Activated CD8-positive, alpha-beta memory T cell treated with anti-CD3 and anti-CD28 coated beads for 24 hours (primary cell): ENCODE results near the gene EPRS1.
"Not testable (repeated sequence)": the region's sequence is repeated elsewhere in the genome, so short reads cannot be mapped to it uniquely, and the experiment has no call there.

Experiments
- DNase-seq: peaks from one replicate; pipeline ENCODE4 v3.0.0-alpha.2; 2020

EPRS1 gene

DNA sequence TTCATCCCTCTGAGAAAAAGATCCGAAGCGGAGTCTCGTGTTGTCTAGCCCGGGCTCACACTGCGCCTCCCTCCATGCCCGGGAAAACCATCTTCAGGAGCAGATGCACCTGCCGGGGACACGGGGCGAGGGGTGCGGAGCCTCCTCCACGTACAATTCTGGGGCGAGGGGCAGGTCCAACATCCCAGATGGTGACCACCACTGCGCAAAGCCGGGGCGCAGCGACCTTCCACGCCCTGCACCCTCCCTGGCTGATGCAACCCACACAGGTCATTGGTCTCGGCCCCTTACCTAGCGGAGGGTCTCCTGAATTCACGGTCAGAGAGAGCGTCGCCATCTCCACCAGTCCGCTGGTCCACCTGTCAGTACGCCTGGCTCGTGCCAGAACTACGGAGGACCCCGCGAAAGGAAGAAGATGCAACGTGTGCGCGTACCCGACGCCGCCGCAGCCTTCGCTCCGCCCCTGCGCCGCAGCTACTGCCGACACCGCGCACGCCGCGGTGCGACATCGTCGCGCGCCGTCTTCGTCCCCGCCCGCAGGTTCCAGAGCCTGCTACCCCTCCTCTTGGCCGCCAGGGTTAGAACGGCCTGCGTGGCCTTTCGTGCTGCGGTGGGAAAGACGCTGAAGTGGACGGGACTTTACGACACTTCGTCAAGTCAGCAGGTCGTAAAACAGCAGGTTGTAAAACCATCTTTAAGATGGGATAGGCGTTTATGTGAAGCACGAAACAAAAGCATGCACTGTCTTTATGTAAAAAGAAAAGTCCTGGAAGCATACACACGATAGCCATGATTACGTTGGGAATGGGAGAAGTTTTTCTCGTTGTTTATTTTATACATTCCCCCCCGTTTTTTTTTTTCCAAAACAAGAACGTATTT lies at the start of gene EPRS1:
Gene EPRS1, minus strand, starts transcription at position 454 of the 879 bp plus-strand sequence. Its CDS starts 117 bp downstream, at position 337.
- peak; percentile 93 for DNase-seq

DNA sequence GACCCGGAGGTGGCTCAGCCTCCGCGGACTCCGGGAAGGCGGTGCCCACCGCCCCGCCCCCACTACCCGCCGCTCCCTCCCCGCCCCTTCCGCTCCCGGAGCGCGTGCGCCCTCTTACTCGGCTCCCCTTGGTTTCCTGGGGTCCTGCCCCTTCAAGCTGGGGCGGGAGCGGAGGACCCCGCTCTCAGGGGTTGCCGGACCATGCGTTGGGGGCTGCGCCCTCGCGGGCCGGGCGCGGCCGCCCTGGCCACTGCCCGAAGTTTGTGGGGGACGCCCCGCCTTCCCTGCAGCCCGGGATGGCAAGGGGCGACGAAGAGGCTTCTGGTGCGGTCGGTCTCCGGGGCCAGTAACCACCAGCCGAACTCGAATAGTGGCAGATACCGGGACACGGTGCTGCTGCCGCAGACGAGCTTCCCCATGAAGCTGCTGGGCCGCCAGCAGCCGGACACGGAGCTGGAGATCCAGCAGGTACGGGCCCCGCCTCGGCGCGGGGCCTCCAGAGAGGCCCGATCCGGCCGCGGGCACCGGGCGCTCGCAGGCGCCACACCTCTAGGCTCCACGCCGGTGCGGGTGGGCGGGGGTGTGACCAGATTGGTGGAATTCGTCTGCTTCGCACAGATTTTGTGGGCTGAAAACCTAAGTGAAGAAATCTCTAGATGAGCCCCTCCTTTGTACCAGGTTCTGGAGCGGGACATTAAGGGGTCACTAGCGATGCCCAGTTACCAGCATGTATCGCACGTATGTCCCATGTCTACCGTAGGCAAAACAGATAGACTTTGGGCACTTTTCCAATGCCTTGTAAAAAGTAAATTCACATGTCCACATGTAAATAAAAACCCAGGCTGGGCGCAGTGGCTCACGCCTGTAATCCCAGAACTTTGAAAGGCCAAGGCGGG lies 48.0 kb upstream of the EPRS1 start, which contains the start of gene IARS2:
Gene IARS2, plus strand, starts transcription at position 117 of the 896 bp plus-strand sequence. Its CDS starts 85 bp downstream, at position 202.
- peak; percentile 94 for DNase-seq

DNA sequence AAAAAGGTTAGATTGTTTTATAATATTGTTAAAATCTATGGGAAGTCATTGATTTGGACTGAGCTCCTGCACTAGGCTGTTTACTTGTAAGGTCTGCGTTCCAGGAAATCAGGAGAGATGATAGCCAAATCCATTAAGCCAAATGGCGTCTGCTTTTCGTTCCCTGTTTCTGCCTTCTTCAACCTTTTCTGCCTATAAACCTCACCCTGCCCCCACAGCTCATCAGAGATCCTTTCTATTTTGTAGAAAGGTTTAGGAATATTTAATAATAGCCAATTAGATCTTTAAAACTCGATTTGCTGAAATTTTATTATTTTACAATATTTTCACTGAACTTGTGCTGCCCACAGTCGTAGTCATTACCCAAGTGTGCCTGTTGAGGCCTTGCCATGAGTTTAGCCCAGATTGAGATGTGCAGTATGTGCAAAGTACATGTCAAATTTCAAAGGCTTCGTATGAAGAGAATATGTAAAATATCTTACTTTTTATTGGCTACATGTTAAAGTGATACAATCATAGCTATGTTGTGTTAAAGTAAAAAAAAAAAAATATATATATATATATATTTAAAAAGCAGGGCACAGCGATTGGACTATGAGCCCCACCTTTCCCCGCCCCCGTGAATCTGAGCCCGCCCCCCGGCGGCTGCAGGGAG lies 47.2 kb upstream of the EPRS1 start:
- DNase-seq, result no peak

DNA sequence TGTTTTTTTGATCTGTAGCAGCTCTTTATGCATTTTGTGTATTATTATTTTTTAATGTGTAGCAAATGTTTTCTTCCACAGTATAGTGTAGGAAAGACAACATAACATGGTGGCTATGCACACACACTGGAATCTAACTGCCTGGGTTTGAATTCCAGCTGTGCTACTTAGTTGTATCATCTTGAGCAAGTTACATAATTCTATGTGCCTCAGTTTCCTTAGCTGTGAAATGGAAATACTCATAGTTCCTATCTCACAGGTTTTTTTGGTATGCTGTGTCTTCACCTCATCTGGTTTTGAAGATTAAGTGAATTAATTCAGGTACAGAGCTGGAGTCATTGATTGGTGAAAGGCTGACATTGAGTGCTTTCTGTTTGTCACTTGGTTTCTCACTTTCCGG lies 46.4 kb upstream of the EPRS1 start:
- no peak for DNase-seq

DNA sequence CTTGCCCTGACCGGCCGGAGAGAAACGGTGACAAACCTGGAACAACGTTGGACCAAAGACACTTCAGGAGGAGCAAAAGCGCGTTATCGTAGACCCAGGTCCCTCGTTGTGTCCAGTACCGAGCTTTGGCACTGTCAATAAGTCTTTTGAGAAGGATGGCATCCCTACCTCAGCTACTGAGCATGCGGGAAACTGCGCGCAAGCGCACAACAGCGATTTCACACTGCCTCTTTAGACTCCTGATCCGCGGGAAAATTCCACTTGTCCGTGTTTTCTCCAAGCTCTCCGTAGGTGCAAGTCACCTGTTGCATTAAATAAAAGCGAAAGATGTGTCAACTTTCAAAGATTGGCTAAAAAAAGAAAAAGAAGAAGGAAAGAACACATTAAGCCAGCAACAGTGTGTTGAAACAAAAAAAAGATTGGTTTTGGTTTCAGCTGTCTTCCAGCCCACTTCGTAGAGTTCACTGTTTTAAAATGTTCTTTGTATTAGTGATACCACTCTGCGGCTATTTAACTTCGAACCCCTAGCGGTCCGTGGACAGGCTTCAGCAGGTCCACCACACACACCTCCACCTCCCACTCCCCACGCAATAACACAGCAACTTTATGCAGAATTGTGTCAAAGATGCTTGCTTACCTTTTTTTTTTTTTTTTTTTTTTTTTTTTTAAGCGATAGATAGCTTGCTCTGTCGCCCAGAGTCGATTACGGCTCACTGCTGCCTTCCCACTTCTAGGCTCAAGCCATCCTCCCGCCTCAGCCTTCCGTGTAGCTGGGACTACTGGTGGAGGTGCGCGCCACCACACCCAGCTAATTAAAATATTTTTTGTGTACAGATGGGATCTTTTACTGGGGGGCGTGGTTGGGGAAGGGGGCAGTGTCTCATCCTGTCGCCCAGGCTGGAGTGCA lies 43.6 kb upstream of the EPRS1 start, which contains the start of gene BPNT1:
Gene BPNT1, minus strand, starts transcription at position 139 of the 907 bp plus-strand sequence. CDS start 9,942 bp downstream, outside the sequence.
- DNase-seq, result peak; percentile 99

DNA sequence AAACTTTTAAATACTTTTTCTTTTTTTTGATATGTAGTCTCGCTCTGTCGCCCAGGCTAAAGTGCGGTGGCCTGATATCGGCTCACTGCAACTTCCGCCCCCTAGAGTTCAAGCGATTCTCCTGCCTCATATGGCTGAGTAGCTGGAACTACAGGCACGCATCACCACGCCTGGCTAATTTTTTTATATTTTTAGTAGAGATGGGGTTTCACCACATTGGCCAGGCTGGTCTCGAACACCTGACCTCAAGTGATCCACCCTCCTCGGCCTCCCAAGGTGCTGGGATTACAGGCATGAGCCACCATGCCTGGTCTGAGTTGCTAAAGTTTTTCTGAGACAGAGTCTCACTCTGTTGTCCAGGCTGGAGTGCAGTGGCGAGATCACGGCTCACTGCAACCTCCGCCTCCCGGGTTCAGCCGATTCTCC lies 40.0 kb upstream of the EPRS1 start:
- DNase-seq, result not testable (repeated sequence)

DNA sequence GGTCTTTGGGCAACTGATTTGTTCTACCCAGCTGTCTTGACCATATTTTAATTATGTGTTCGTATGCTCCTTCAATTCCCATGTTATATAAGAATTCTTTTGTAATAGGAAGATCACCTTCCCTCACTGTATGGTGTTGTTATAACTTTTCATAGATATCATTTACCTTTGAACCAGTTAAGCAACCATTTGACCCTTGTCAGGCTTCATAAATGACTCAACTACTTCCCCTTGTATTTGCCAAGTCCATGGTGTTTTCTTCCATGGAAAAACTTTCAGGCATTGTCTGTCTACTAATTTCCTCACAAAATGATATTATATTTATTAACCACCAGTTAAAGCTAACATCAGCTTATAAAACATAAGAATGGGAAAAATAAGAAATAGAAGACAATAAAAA lies 38.2 kb upstream of the EPRS1 start:
- DNase-seq, result no peak

DNA sequence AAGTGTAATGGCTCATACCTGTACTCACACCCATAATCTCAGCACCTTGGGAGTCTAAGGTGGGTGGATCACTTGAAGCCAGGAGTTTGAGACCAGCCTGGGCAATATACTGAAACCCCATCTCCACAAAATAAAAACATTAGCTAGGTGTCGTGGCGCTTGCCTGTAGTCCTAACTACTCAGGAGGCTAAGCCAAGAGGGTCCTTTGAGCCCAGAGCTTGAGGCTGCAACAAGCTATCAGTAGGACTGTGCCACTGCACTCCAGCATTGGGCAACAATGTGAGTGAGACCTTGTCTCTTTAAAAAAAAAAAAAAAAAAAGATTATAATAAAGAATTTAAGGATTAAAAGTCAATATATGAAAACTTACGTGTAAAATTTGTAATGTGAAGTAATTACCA lies 31.6 kb upstream of the EPRS1 start:
- no peak for DNase-seq

DNA sequence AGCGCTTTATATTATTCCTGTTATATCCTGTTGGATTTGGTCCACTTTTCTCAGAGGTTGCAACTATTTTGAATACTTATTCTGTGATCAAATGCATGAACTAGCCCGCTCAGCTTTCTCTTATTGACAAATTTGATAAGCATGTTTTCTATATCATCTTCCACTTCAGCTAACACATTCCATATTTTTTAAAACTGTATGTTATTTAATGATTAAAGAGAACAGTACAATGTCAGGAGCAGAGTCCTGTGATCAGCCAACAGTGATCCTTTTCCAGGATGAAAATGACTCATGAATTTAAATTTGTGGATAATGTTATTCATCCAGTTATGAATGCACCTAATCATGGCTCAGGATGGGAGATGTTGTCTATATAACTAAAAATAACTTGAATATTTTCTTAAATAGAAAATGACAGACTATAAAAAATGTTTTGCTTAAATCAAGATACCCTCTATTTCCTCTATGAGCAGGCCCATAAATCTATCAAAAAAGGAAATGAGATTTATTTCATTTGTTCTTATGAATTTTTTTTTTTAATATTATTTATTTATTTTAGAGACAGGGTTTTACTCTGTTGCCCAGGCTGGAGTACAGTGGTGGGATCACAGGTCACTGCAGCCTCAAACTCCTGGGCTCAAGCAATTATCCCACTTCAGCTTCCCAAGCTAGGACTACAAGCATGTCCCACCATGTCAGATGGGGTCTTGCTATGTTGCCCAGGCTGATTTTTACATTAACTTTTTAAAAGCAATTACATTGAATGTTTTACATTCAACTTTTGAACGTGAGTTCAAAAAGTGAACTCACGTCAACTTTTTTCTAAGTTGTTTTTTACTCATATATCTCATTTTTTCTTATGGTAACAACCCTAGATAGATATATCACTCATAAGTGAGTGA lies 30.8 kb upstream of the EPRS1 start:
- DNase-seq, result no peak

DNA sequence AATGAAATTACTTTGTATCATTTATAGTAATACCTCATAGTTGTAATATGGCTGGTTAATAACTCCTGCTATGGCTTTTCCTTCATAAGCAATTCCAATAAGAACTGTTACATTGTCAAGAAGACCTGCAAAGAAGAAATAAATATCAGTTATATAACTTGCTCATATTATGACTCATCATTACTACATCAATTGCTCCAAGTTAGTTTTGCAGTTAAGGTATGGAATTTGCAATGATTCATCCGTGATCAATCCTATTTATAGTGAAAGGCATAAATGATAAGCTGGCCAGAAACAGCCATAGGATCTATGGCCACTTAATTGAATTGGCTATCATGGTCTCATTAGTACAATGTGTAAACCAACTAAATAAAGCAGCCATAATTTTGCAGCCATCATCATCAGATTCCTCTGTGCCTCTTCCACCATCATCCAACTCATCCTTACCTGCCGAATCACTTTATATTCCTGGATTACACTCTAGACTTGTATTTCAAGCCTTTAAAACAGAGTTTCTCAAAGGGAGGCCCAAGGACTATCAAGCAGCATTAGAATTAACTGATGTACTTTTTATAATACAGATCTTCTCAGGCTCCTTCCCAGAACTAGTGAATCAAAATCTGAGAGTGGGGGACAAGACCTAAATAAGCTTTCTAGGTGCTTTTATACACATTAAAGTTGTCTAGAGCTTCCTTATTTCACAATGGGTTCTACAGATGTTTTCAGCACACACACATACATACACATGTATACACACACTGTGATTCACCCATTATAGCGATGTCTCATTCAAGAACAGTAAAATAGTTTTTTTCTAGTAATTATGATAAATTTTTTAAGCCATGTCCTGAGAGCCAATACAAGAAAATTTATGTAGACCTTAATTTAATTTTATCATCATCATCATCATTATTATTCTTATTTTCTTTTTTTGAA lies 21.2 kb upstream of the EPRS1 start:
- no peak for DNase-seq

DNA sequence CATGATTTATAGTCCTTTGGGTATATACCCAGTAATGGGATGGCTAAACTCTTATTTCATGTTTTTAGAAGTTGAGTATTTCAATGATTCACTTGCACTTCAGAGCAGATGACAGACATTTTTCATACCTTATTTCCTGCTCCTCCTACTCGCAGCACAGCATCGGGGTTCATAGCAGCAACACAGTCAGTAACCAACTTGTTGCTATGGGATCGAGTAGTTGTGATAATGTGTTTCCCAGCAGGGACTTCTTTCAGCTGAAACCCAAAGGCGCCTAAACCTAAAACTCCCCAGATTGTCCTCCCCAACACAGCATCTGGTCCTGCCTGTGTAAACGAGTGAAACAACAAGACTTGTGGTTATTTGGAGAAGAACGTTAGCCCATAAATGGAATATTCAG lies 16.3 kb upstream of the EPRS1 start:
- no peak for DNase-seq

DNA sequence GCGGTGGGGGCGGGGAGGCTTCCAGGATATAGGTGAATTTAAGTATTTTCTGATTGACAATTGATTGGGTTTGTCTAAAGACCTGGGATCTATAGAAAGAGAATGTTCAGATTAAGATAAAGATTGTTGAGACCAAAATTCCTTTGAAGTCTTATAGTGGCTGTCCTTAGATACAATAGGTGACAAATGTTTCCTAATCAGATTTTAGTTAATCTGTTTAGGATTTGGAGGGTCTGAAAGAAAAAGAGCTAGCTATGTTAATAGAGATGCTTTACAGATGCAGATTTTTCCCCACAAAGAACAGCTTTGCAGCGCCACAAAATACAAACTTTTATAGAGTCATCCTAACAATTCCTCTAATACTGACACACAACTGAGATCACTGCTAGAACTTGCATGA lies 14.6 kb upstream of the EPRS1 start:
- no peak for DNase-seq

DNA sequence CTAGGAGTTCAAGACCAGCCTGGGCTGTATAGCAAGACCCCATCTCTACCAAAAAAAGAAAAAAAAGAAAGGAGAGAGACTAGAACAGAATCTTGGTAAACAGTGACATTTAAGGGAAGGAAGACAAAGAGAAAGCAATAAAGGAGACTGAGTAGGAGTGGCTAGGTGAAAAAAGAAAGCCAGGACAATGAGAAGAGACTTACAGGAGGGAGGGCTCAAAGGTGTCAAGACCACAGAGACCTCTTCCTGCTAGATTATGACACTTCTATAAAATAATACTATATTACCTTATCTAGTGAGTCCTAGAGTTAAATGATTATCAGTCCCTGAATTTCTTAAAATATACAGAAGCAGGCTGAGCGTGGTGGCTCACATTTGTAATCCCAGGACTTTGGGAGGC lies 10.1 kb upstream of the EPRS1 start:
- DNase-seq, result no peak

DNA sequence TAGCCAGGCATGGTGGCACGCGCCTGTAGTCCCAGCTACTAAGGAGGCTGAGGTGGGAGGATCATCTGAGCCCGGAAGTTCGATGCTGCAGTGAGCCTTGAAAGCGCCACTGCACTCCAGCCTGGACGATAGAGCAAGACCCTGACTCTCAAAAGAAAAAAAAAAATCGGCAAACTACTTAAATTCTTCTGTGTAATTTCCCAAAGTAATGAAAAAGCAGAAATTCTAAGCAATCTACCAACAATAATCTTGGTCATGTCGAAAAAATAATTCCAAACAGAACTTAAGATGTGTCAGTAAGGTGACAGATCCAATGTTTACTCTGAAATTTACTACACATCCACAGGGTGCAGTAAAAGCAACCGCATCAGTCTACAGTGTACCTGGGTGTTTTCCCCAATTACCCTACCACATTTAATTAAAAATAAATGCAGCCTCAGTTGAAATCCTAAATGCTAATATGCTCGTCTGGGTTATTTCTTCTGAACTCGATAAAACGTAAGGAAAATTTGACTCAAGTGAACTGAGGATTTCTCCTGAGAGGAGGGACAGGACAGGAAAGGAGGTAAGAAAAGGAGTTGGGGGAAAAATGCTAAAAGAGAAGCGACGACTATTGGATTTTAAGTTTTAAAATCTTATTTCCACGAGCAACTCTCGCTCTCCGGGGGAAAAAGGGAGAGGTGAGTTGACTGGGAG lies 801 bp downstream of the EPRS1 start:
- no peak for DNase-seq

DNA sequence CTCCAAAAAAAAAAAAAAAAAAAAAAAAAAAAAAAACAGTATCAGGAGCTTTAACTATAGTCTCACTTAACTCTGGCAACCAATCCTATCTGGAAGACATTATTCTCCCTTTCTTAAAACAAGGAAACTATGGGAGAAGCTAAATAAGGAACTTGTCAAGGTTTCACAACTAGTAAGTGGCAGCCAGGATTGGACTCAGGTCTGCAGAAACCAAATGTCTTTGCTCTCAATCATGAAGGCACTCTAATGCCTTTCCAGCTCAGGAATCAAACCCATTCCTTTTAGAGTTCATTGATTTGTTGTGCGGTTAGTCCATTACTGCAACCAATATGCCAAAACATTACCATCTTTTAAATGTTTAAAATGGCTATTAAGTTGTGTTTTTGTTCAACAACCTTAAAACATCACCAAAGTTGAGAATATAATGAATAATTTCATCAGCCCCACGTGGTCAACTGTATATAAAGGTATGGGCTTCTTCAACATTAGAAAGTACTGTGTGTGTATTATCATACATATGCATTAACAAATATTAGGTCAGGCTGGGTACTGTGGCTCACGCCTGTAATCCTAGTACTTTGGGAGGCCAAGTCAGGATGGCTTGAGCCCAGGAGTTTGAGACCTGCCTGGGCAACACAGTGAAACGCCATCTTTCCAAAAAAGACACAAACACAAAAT lies 1.5 kb downstream of the EPRS1 start:
- DNase-seq, result no peak

DNA sequence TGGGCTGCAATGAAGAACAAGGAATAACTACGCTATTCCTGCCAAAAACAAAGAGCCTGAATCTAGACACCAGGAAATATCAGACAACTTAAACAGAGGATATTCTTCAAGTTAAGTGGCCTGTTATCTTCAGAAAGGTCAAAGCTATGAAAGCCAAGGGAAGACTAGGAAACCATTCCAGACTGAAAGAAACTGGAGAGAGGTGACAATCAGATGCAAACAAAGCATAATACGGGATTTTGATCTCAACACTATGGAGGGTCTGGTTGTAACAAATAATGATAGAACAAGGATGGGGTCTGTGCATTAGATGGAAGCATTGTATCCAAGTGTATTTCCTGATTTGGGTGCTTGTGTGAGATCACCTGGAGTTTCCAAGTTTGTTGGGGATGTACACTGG lies 2.7 kb downstream of the EPRS1 start:
- no peak for DNase-seq

DNA sequence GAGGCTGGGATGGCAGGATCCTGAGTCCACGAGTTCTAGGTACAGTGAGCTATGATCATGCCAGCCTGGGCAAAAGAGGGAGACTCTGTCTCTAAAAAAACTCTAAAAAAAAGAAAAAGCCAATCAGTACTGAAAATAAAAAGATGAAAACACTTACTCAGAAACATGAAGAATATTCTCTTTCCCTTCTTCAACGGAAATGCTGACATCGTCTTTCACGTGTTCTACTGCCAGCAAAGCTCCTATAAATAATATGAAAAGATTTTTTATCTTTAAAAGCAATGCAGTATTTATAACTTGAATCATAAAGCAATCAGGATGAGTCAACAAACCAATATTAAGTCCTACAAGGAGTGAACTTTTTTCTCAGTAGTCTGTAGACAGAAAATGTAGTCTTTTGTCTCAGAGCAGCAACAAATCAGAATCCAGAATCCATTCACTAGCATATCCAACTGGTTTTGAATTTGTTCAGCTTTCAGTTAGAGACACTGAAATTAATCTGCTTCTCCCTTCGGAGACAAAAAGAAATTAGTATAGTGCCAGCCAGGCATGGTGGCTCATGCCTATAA lies 6.2 kb downstream of the EPRS1 start:
- no peak for DNase-seq

DNA sequence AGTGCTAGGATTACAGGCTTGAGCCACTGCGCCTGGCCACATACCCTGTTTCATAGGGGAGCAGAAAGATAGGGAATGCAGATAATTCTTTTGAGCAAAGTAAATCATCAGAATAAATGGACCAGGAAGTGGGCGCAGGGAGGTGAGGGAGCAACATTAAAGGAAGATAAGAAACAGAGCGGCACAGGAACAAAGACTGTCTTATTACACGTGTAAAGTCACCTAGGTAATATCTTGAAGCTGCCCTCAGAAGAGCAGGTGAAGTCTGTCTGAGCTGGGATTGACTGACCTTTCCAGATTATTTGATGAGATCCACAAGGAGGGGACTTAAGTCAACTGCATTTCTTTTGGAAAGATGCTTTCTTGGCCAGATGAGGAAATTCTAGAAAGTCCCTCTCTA lies 7.7 kb downstream of the EPRS1 start:
- no peak for DNase-seq
